Measurements from ENCODE around the gene DCC.

The DCC gene

DNA sequence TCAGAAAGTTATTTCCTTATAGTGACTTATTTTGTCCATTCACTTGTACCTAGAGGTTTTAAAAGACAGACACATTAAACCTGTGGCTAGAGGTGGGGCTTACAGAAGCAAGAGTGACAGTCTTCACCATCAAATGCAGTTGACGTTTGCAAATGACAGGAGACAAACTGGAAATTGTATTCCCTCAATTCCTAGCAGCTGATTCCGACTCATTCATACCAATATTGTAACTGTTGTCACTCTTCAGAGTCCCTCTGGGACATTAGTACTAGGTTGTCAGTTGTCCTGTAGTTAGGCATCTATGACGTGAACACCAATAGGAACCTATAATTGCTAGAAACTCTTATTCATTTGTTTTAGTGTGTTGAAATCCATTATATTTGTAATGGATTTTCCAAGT is 794.7 kb downstream of the DCC start:
- DNase-seq: no peak

DNA sequence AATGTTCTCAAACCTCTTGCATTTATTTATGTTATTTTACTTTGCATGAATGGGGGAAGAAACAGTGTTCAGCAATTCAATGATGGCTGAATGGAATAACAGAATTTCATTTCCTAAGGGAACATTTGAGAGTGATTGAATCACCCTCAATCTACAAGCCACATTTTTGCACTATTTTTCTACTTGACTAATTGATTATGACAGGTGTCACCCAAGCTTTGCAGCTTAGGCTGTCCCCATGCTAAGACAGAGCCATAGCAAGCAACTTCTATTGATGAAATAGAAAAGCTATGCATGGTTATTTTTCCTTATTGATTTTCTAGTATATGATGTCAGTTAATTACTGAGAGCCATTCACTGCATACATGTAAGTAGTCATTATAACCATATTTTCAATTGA is 795.7 kb downstream of the DCC start:
- DNase-seq: no peak

DNA sequence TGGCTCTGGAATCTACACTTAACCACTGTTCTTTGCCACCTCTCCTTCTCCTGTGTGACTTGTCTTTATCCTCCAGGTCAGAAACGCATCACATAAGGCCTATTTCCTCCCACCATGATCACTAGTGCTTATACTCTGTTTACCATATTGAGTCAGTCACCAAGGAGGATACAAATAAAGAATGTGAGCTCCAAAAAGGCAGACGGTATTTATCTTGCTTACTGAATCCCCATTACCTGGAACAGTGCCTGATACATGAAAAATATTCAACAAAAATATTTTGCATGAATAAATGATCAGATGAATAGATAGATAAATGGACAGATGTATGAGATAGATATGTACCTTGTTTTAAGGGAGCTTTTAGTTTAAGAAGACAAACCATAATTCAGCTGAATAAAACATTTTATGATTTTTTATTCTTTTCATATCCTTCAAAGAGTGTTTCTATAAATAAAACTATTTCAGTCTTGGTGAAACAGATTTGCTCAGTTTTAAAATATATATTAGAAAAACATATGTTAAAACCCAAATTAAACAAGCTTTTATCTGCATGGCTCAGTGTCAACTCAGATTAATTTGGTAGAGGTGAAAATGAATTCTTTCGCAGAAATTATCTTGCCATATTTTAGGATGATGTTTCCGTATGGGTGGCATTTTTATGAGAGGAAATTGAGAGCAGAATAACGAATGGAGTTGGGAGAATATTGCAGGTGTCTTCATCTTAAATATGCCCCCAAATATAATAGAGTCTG is 799.9 kb downstream of the DCC start:
- DNase-seq: no peak

DNA sequence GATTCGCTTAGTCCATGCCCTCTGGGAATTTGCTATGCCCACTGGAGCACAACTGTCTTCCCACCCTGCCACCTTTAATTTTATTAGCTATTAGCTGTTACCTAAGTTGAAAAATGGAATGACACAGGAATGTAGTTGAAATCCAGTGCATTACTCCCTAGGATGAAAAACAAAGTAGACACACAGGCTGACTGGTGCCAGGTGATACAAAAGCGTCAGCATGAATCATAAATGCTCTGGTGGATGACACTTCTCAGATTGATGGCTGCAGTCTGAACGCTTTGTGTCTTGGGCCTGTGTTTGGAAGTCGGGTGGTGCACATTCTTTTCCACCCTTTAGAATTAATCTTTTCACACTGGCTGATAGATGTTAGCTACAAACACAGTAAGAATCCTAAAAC is 802.0 kb downstream of the DCC start:
- no peak for DNase-seq

DNA sequence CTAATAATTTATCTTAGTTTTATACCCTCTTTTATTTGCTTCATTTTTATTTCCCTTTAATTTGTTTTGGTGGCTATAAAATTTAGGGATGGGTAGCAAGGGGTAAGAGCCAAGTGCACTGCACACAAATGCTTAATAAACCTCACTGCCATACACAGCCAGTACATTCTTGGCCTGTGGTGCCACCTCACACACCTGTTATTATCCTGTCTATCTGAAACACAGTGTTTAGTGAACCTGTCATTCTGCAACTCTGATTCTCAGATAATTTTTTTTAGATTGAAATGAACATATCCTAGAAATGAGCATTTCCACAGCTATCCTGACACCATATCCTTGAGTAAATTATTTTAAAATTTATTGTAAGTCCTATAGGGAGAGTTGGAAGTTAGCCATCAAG is 807.5 kb downstream of the DCC start:
- DNase-seq: no peak

DNA sequence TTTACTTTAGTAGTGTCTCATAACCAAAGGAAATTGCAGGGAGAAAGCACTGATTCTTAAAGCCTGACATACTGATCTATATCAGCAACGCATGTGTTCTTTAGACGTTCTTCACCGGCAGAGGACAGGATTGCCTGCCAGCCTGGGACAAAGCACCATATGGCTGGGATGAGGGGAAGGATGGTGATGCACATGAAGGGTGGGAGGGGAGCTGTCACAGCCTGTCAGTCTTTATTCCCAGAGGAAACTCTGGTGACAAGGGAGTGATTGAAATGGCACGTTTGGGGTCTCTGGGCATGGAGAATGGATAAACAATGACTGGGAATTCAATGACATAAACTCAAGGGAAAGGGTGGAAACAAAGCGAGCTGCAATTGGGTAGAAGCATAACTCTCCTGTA is 808.1 kb downstream of the DCC start:
- no peak for DNase-seq

DNA sequence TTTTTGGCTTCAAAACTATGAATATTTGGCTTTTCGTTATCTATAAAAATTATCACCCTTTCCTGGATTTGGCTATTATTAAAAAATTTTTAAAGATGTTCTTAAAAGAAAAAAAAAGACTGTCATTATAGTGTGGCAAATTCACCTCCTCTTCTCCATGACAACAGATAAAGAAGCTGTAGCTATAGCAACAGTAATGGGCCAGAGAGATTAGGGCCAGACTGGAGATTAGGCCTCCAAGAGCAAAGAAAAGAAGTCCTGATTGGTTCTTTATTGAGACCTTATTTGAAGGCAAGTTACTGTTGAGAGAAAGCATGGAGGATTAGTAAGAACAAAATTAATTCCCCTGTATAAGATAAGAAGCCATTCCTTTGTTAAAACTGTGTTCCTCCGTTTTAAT is 812.5 kb downstream of the DCC start:
- DNase-seq: no peak

DNA sequence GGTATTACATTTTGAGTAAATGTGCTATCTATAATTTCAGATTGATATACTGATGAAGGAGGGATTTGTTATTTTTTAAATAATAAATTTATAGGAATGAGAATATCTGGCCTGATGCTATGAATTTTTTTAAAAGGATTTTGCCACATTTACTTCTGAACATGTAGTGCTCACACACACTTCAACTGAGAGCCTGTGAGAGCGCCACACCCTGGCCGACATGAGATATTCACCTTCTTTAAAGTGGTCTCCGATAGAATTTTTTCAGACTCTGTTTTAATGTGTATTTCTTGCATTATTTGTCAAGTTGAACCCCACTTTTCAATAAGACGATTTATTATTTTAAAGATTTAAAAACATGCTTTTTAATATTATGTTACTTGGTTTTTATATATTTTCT is 813.3 kb downstream of the DCC start:
- DNase-seq: no peak

DNA sequence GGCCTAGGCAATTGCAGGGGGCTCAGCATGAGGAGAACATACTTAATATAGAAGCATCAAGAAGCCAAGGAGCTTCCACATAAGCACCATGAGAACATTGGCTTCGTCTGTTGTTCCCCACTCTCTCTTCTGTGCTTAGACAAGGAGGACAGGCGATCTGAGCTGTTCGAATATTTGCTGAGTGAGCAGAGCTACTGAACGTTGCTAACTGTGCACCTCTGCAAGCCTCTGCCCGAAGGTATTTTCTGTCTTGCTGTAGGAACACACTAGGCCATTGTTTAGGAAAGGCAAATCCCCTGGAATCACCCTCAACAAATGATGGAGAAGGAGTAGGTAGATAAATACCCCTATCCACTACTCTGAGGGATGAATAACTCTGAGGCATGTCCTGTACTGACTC is 813.8 kb downstream of the DCC start:
- no peak for DNase-seq

DNA sequence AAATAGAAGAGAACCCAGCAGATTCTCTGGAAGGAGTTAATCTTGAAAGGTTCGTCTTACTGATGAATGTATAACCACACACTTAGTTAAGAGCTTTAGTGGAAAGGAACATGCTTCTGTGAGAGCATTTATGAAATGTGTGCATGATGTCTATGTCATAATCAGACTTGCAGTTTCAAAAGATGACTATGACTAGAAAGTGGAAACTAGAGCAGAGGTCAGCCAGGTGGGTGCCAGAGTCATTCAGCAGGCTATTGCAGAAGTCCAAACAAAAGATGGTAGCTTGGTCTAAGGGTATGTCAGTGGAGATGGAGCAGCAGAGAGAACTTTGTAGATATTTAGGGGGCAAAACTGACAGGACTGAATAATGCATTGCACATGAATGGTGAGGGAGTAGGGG is 825.8 kb downstream of the DCC start:
- no peak for DNase-seq

DNA sequence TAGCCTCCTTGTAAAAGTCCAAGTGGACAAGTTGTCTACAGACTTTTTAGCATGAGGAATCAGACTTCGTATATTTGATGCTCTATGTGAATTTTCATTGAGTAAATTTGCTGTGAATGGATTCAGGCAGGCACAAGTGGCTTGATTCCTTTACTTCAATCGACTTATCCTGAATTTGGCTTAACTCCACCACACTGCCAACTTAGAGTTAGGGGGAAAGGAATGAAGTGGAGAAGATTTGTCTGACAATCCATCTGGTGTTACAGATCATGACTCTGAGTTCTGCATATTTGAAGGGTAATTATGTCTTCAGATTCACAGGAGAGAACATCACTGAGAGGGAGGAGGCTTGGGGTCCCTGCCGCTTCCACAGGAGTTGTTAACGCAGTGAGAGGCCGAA is 829.3 kb downstream of the DCC start:
- no peak for DNase-seq

DNA sequence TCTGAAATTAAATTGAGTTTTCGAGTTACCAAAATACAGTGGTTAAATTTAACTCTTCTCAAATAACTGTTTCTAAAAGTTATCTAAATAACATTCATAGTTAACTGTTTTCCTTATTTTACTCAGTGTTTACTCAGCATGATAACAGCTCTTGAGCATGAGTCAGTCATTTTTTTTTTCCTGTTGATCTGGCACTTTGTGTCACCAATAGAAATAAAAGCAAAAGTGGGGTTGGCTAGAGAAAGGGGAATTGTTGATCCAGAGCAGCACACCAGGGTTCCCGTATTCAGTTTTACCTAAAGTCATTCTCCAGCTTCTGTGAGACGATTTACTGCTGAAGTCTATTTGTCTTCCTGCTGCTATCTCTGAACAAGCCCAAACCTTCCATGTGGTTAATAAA is 851.6 kb downstream of the DCC start:
- no peak for DNase-seq

DNA sequence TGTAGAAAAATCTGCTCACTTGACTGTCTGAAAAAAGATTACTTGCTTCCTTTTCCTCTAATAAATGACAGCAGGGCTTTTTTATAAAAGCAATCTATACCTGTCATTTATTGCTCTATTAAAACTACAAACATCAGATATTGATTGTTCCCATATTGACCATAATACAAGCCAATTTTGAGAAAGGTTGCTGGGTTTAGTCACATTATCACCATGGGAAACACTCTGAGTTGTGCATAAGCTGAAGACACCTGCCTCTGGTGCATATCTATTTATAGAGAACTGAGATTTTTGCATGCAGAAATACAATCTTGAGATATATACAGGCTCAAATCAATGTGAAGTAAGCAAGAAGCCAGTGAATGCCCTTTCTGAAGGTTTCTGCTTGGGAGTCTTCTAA is 853.9 kb downstream of the DCC start:
- DNase-seq: no peak

DNA sequence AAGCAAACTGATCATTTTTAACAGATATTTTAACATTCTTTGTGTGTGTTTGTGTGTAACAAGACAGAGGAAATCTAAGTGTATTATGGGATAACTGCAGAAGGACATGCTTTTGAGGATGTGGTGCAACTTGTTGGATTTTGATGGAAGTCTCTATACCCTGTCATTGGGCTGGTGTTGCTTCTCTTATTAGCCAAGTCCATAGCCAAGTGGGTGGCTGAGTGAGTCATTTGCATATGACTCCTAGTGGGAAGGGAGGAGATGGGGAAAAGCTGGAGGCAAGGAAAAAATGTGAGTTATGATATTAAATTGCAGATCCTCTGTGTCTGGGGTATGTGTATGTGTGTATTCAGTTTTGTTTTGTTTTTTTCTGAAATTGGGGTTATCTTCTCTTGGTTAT is 879.9 kb downstream of the DCC start:
- DNase-seq: no peak

DNA sequence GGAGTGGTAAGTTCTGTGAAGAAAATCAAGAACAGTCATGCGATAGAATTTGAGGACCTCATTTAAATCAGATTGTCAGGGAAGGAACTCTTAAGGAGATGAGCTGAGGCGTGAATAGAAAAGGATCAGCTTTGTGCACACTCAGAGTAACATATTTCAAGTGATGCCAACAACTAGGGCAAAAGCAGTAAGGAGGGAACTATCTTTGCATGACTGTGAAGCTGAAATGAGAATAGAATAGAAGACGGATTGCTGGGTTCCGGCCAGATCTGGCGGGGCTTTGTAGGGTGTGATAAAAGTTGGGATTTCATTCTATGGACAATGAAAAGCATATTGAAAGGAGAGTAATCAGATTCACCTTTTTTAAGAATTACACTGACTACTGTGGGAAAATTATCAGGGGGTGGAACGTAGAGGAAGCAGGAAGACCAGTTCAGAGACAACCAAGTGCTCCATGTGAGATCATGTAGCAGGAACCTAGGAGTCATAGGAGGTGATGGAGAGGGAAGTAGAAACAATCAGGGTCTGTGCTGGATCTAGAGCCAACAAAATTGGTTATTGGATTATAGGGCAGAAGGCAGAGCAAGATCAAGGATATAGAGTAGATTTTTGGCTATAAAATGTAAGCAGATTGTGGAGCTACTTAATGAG is 884.3 kb downstream of the DCC start:
- no peak for DNase-seq

DNA sequence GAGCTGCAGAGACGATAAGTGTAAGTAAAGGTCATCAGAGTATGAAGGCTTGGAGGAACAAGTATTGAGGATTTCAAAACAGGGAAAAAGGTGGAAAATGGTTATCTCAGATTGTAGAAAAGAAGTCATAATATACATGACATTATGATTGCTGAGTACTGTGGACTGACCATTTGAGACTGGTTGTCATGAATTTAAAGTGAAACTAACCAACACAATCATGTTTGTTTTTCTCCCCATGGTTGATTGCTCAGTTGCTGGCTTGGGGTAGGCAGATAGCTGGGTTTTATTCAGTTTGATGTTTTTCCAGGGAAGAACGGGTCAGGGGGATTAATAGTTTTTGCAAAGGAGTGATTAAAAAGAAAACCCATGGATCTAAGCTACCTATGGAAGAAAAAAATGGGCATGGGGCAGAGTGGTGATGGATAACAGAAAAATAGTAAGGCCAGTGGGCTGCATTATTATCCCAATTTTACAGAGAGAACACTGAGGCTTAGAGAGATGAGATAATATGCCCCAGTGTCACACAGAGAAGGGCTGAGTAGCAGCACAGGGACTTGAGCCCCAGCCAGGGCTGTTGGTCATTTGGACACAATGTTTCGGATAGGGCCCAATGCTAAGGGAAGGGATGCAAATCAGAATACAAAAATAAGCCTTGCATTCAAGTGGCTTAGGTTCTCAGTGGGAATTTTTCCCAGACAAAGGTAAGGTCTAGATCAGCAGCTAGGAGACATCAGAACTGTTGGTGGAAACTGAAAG is 885.7 kb downstream of the DCC start:
- no peak for DNase-seq

DNA sequence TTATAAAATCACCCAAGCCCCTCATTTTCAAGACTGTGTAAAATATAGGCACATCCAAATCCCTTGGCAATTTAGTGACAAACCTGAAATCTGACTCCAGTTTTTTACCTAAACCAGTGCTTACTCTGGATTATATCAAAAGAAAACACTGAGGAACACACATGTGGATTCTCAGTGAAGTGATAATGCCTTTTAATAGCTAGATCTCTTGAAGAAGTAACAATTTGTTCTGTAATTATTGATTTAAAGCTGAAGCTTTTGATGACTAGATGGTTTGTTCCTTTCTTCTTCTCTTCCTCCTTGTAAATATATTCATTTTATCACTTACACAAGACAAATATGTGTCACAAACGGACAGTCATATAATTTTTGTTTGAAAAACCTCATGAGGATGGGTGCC is 894.6 kb downstream of the DCC start:
- DNase-seq: no peak

DNA sequence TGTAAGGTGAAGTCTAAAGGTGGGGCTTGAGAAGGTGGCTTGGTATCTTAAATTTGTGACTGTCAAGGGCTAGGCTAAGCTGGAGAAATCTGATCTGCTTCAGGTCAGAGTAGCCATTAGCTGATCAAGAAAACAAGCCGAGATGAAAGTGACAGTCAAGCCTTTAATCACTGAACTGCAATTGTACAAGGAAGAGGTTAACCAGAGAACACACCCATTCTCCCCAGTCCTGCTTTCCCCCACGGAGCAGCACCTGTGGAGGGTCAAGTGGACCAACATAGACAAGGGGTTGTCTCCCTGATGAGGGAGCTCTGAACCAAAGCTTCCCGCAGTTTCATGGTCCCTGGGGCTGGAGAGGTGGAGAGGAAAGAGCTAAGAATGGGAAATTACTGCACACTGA is 901.2 kb downstream of the DCC start:
- no peak for DNase-seq

DNA sequence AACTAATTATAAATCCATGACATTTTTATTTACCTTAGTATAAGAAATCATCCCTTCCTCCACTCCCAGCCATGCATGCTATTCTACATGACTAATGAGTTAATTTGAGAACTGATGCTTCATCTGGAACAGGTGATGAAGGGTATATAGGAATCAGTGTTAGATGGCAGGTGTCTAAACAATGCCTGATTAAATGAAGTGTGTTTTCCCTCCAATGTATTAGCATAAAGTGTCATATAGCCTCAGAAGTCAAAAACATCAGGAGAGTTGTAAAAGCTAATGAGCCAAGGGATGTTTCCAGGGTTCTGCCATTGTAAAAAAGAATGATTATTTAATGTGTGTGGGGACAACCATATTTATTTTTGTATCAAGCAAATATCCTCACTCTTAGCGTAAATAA is 913.8 kb downstream of the DCC start:
- DNase-seq: no peak

DNA sequence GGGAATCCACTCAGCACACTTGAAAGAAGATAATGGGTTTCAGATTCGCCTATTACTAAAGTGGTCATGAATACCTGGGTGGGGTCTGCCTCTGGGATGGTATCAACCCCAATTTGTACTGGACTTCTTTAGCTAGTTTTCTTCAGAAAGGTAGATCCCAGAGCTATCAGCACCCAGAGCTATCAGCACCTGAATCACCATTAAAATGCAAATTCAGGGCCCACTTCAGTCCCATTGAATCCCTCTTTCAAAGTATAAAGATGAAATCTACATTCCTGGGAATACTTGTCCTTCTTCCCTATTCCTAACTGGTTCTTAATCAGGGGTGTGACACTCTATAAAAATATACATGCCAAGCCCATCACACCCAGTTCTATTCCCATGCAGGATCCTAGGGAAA is 914.3 kb downstream of the DCC start:
- no peak for DNase-seq

DNA sequence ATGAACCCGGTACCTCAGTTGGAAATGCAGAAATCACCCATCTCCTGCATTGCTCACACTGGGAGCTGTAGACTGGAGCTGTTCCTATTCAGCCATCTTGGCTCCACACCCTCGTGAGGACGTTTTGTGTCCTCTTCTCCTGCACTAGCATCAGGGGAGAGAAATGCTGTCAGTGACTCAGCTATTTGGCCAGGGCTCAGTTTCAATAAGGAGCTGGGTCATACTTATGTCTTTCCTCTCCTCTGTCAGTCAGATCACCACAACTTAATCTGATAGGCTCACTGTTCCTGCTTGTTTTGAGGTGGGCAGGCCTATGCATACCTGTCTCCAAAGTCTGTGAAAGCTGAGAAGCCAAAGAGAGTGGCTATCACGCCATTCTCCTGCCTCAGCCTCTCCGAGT is 921.2 kb downstream of the DCC start:
- DNase-seq: no peak

DNA sequence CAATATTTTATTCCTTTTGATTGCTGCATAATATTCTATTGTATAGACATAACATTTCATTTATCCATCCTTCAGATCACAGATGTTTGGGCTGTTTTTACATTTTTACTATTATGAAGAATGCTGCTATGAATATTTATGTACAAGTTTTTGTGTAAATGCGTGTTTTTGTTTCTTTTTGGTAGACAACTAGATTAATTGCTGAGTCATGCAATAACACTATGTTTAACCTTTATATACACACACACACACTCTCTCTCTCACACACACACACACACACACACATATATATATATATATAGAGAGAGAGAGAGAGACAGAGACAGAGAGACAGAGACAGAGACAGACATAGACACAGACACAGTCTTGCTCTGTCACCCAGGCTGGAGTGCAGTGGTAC is 926.9 kb downstream of the DCC start:
- no peak for DNase-seq

DNA sequence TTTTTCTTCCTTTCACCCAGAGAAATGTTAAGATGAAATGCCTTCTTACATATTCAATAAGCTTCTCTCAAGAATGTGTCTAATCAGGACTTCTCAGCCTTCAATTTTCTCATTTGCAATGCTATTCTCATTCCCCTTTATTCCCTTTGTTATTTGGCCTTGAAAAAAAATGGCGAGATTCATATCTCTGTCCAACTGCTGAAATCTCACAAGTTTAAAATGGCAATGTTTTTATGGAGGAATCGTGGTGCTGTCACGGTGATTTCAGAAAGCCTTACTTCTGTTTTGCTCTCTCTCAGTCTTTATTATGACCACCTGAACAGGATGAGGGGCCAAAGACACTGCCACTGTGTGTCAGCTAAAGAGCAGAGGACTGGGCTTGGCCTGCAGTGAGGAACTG is 928.5 kb downstream of the DCC start:
- DNase-seq: no peak

DNA sequence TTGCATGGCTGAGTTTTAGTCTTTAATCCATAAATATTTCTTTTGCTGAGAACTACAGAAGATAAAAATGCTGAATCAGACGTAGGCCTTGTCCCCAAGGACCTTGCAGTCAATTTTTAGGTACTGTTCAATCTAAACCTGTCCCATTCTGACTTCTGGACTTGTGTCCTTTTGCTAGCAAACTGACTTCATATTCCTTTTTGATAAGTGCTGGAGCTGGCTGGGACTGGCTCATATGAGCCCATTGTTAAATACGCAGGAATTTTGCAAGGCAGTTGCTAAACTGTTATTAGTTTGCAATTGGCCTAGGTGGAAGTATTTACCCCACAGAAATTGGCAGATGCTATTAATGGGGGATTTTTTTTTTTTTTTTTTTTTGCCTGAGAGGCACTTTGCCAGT is 941.4 kb downstream of the DCC start:
- DNase-seq: no peak

Data from right forelimb (tissue), 1 donor.